ENCODE measurements around the gene MOGAT2.
"Not testable (repeated sequence)": the region's sequence is repeated elsewhere in the genome, so short reads cannot be mapped to it uniquely, and the experiment has no call there.

The MOGAT2 gene

DNA sequence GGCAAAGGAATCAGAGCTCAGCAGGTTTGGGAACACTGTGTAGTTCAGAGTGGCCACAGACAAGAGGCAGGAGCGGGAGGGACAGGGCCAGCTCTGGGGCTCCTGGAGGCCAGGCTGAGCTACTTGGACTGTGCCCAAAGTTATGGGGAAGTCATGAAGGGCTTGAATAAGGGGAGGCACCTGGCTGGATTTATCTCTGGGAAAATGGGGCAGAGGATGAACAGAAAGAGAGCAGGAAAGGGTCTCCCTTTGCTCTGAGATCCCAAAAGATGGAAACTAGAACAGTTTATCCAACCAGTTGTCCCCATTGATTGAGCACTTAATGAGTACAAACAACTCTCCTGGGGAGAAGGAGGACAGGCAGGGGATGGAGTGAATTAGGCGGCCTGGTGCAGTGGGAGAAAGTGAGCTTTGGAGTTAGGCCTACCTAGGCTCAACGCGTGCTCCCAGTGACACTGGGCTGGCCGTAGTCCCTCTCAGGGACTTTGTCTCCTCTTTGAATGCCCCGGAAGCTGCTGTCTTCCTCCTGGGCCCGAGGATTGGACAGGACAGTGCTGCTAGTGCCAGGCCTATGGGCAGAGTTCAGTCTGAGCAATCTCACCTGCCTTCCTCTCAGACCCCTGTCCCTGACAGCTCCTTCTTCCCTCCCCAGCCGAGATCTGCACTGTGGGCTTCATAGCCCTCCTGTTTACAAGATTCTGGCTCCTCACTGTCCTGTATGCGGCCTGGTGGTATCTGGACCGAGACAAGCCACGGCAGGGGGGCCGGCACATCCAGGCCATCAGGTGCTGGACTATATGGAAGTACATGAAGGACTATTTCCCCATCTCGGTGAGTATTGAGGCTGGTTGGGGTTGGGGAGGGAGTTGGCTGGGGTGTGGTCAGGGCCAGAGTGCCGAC, 2.0 kb downstream of the MOGAT2 start:
- no peak for DNase-seq

DNA sequence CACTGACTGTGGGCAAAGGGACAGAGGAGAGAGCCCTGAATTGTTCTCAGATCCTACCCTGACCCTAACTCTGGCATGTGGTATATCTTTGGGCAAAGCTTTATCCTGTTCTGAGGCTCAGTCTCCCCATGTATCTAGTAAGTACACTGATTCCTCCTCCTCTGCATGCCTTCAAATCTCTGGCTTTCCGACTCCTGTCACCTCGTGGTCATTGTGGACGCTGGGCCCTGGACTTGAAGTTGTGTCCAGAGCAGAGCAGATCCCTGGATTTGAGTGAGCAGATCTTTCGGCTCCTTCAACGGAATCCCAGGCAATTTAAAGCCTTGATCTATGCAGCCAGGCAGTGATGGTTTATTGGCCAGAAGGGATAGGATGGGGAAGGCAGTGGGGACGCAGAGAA, 3.0 kb downstream of the MOGAT2 start:
- DNase-seq = no peak

DNA sequence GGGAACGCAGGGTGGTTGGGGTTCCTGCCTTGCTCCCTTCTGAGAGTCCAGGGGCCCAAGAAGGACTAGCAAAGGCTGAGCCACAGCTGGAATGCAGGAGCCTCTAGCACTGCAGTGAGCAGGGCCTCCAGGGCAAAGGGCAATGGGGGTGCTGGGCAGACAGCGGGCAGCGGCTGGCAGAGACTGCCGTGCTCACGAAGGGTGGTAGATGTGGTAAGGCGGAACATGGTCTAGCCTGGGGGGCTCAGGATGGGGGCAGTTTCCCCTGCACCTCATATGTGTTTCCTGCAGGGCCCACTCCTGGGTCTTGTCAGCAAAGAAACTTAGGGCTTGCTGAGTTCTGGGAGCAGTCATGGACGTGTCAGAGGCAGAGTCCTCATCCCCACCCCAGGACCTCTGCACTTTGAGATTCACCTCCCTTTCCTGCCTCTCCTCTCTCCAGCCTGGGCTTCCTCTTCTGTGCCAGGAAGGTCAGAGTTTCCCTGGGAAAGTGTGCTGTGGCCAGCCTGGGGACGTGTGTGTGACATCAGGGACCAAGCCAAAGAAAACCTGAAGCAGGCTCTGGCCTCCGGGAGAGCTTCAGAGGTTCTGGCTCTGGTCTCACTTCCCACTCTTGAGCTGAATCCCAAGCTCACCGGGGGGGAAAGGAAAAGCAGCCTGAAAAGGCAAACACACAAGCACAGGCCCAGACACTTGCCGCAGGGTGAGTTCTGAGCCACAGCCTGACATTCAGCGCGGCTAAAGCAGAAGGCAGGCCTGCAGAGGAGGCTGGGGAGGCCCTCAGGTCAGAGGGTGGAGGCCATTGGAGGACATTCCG, 4.4 kb downstream of the MOGAT2 start:
- DNase-seq = no peak

DNA sequence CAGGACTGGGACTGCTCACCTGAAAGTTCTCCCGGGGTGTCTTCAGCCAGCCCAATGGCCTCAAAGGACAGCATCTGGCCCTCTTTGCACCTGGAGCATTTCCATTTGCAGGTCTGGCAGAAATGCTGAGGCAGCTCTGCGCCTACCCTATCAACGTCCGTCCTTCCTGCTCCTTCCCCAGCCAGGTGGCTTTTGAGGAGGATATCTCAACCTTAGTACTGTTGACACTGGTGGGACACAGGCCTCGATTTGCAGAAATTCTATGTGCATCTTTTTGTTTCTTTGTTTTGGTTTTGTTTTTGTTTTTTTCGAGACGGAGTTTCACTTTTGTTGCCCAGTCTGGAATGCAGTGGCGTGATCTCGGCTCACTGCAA, 5.0 kb downstream of the MOGAT2 start:
- no peak for DNase-seq

DNA sequence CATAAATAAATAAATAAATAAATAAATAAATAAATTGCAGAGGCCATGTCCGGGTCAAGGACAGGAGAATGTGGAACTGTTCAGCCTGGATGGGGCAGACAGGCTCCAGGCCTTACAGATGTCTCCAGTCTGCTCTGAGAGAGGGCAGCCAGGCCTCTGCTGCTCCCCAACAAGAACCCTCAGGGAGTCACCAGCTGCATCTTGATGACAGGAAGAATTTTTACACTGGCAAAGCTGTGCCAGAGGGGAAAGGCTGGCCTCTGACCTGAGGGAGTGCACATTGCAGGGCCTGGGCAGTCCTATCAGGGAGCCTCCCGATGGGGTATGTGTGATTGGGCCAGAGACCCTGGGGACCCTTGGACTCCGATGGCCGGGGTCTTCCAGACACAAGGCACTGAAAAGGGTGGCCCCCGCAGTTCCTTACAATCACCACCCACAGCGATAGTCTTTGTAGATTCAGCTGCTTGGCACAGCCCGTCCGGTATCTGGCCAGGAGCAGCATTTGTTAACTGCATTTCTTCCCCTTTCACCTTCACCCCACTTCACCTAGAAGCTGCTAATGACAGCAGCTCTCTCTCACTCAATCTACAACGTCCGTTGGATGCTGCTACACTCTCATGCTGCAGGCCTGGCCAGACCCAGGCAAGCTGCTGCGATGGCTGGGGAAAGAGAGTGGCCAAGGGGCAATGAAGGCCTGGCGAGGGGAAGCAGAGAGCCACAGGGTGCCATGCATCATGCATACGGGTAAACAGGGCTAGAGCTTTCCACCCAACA, 8.1 kb downstream of the MOGAT2 start:
- no peak for DNase-seq

DNA sequence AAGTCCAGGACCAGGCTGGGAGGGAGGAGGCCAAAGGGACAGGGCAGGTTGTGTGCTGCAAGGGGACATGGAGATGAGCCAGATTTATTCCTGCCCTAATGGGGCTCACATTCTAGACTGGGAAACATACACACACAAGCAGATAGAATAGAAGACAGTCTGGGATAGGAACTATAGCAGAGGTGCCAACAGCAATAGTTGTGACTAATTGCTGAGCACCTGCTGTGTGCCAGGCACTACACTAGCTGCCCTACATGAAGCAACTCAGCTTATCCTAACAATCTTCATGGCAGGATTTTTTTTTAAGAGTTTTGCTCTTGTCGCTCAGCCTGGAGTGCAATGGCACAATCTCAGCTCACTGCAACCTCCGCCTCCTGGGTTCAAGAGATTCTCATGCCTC, 11.4 kb downstream of the MOGAT2 start:
- no peak for DNase-seq

DNA sequence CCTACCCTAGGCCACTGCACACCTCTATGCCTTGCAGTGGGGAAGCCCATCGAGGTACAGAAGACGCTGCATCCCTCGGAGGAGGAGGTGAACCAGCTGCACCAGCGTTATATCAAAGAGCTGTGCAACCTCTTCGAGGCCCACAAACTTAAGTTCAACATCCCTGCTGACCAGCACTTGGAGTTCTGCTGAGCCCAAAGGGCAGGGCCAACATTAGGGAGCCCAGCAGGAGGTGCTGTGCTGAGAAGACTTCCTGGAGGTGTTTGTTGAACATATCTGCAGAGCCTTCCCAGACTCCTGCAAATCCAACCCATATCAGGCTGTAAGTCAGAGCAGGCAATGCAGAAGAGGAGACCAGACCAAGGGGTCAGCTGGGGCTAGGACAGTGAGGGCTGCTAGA, 13.5 kb downstream of the MOGAT2 start:
- DNase-seq = no peak

DNA sequence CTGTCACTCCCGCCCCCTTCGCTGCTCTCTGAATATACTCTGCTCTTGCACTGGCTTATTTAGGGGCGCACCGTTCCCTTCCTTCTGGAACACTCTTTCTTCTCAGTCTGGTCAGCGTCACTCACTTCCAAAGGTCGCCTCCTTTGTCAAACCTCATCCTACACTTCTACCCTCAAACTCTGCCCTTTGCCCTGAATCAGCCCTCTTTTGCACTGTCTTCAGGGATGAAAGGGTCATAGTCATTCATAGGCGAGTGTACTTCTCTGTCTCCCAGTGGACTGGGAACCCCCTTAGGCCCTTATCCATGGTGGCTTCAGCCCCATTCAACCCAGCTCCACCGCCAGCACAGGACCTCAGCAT, 15.4 kb downstream of the MOGAT2 start:
- no peak for DNase-seq

DNA sequence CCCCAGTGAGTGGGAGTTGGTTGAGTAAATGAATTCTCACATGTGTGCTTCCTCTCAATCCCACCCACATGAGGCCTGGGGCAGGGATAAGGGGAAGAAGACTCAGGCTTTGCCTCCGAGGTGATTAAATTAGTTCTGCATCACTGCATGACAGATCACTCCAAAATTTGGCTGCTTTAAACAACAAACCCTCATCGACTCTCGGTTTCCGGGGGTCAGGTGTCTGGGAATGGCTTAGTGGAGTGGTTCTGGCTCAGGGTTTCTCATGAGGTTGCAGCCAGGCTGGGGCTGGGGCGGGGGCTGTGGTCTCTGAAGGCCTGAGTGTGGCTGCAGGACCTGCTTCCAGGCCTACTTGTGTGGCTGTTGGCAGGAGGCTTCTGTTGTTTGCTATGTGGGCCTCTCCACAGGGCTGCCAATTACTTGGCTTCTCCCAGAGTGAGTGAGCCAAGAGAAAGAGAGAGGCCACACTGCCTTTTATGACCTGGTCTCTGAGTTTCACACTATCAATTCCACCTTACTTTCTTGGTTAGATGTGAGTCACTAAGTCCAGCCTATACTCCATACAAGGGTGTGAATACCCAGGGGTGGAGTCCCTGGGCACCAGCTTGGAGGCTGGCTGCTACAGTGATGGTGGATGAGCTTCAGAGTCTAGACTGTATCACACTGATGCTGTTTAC, 15.9 kb downstream of the MOGAT2 start:
- DNase-seq = no peak

DNA sequence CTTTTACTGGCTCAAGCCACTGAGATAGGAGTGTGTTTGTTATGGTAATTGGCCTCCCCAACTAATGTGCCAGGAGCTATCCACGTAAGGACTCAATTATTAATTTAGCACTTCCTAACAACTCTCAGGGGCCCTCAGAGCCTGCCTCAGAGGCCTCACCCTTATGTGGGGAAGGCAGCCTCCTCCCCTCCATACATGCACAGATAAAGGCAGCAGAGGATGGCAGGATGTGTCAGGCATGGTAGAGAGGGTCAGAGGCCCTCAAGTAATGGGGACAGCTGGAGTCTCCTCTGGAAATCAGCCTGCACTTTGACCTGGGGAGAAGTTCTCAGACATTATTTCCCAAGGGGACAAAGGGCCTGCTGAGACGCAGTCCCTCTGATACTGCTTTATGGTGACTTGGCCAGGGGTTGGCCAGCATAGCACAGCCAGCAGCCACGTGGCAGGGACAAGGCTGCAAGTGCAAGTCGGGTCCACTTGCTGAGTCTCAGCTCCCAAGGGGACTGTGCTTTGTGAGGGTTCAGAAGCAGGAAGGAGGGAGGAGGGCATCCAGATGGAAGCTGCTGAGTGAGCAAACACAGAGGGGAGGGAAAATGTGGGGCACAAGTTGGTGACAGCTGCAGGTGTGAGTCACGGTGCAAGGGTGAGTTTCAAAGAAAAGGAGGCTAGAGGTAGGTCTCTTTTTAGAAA, 17.0 kb downstream of the MOGAT2 start:
- no peak for DNase-seq

DNA sequence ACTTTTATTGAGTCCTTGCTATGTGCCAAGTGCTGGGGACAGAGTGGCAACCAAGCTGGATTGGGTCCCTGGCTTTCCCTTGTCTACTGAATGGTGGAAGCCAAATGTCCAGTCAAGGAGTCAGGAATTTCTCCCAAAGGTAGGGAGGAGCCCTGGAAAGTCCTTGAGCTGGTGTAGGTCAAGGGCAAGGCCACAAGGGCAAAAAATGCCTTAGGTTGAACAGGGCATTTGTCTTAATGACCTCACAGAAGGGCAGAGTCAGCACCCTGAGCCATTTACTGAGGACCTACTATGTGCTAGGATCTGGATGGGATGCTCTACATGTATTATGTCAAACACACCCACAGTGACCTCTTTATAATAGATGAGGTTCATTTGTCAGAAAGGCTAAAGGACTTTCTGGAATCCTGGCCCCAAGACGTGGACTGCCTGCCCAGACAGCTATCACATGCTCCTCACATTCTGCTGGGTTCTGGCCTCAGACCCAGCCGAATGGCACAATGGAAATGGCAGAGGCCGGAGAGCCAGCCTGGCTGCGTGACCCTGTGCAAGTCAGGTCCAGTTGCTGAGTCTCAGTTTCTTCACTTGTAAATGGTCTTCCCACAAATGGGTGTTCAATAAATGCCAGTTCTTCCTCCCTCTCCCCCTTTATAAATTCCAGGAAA, 17.7 kb downstream of the MOGAT2 start:
- no peak for DNase-seq

DNA sequence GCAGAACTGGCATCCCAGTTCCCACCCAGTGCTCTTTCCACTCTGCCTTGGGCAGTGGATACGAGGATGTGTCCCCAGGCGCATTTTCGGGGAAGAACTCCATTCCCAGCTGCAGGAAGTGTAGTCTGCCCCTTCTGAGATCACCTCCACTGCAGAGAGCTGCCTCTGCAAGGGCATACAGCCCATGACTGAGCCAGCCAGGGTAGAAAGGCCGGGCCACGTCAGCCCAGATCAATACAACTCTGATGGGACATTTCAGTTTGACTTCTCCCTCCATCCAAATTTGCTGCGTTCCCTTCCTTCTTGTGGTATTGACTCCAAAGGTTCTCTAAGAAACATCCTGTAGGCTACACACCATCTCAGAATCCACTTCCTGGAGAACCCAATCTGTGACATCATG, 19.7 kb downstream of the MOGAT2 start:
- no peak for DNase-seq

DNA sequence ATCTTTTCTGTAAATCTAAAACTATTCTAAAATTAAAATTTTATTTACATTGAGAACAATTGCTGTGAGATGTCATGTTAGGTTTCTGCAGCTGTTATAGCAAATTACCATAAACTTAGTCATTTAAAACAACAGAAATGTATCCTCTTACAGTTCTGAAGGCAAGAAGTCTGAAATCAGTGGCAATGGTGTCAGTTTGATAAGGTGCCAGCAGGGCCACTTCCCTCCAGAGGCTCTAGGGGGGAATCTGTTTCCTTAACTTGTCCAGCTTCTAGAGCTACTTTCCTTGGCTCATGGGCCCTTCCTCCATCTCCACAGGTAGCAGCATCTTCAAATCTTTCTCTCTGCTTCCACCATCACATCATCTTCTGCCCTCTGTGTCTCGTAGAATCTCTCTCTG, 23.0 kb downstream of the MOGAT2 start:
- no peak for DNase-seq

DNA sequence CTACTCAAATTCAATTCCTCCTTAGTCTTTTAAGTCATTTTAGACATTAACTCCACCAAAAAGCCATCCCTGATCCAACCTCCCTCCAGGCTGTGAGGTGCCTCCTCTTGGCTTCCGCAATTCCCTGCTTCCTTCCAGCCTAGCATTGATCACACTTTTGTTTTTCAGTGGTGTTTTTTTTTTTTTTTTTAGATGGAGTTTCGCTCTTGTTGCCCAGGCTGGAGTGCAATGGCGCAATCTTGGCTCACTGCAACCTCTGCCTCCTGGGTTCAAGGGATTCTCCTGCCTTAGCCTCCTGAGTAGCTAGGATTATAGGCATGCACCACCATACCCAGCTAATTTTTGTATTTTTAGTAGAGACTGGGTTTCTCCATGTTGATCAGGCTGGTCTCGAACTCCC, 25.5 kb downstream of the MOGAT2 start:
- not testable (repeated sequence) for DNase-seq

DNA sequence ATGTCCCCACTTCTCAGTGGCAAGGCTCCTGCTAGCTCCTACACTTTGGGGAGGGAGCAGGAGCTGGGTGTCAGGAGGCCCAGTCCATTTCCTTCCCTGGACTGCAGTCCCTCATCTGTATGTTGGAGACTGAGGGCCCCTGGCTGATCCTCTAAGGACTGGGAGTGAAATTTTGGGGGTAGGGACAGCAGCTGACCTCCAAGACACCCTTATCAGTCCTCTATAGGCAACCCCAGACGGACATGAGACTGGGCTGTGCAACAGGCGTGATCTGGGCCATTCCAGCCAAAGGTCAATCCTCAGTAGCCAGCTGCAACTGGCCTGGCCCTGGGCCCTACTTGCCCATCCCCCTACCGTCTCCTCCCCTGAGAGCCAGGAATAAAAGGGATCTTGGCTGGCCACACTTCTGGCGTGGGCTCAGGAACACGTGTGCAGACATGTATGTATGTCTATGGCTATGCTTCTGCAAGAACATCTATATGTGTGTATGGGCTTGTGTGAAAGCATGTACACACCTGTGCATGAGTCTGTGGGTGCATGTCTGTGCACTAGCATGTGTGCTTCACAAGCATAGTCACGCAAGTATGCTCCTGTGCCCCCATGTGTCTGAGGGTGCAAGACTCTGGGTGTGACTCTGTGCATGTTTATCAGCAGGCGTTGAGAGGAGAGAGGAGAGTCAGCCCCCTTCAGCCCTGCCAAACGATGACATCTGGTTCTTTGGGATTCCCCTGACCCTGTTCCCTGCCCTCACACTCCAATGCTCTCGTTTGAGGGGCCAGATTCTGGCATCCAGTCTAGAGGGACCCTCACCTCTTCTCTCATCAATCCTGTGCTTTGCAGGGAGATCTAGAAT, 26.3 kb downstream of the MOGAT2 start:
- no peak for DNase-seq

DNA sequence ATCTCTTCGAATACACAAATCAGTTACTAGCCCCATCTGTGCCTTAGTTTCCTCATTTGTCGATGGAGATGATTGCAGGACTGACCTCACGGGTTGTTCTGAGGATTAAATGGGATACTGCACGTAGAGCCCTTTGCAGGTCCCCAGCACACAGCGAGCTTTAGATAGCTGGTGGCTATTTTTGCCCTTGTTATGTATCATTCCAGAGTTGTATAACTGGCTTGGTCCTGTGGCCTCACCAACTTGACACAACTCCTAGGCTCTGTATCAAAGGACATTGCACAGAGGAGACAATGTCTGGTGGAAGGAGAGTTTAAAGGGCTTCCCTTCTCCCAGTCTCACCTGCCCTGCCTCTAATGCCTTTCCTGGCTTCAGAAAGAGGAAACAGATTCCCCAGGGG, 28.2 kb downstream of the MOGAT2 start:
- DNase-seq = no peak

DNA sequence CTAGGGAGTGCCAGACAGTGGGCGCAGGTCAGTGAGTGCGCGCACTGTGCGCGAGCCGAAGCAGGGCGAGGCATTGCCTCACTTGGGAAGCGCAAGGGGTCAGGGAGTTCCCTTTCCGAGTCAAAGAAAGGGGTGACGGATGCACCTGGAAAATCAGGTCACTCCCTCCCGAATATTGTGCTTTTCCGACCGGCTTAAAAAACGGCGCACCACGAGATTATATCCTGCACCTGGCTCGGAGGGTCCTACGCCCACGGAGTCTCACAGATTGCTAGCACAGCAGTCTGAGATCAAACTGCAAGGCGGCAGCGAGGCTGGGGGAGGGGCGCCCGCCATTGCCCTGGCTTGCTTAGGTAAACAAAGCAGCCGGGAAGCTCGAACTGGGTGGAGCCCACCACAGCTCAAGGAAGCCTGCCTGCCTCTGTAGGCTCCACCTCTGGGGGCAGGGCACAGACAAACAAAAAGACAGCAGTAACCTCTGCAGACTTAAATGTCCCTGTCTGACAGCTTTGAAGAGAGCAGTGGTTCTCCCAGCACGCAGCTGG, 31.2 kb downstream of the MOGAT2 start:
- not testable (repeated sequence) for DNase-seq

DNA sequence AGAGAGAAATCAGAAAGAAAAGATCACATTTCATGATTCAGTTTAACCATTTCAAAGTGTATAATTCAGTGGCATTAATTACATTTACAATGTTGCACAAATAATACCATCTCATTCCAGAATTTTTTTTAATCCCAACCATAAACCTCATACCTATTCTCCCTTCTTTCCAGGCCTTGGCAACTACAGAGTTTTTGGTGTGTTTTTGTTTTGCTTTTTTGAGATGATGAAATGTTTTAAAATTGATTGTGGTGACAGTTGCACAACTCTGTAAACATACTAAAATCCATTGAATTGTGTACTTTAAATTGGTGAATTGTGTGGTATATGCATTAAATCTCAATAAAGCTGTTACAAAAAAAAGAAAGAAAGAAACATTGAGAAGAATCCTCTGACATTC, 37.3 kb downstream of the MOGAT2 start:
- not testable (repeated sequence) for DNase-seq

DNA sequence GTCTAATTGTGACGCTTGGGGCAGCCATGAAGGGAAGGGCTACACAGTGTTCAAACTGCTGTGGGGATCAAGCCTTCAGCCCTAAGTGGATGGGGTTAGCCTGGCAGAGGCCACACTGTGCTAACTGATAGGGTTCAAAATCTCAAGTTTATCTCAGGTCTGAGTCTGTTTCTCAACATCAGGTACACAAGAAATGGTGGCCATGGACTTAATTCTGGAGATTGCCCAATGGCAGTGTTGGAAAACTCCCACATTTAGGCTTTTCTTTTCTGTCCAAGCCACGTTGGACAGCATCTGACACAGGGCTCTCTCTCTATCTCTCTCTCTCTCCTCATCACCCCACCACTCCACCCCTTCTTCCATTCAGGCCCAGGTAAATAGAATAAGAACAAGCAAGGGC, 40.0 kb downstream of the MOGAT2 start:
- DNase-seq = no peak

DNA sequence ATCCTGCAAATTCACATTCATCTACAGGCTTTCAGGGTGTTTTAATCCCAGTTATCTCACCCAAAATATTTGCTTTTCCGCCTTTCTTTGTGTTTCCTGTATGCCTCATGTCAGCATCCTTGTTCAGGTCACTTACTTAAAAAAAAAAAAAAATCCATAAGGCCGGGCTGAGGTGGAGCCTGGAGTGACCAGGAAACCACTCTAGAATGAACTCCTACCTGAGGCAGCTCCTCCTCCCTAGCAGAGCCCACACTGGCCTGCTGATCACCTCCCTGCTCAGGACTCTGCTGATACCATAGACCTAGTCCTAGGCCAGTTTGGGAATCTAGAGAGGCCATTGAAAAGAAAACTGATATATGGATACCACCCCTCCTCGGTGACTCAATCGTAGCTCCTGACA, 42.2 kb downstream of the MOGAT2 start:
- no peak for DNase-seq

Data from T-helper 9 cell (primary cell).